NCI-H128 (cell line): ENCODE data around the gene KATNB1.

Source experiments
- DNase-seq: peaks from one replicate; lab custom pipeline; 2025; ENCODE audit not compliant: unreplicated experiment; lab: John Stamatoyannopoulos, UW

Gene KATNB1

DNA sequence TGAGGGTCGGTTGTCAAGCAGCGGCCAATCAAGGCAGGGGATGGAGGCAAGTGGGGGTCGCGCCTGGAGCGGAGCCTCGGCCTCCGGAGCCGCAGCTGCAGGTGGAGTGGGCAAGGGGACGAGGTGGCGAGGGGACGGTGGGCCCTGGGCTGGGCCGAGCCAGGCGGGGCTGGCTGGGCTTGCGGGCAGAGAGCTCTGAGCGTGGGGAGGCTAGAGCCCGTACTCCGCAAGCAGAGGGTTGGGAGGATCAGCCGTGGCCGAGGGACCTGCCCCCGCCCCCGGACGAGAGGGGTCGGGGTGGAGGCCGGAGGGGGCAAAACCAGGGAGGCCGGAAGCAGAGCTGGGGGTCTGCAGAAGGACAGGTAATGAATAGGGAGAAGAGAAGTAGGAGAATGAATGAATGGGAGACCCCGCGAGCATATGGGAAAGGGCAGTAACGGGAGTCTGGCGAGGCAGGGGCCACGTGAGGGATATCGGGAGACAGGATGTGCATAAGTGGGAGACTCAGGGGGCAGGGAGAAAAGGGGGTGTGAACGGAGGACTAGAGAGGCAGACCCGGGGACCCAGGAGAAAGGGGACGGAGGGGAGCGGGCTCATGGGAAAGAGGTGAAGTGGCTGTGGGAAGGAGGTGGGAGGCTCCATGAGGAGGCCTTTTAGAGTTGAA is at the start of gene KATNB1:
Gene KATNB1 (plus strand): TSS at position 16 of the 664 bp plus-strand sequence. CDS start 1,474 bp downstream, outside the sequence.
- no peak for DNase-seq

GRCh38 chr16:57686577-57686976 is 49.0 kb upstream of the KATNB1 start:
- DNase-seq, result no peak

GRCh38 chr16:57687363-57687929 is 48.1 kb upstream of the KATNB1 start:
- DNase-seq, result no peak

- DNase-seq, result no peak
These were observed 47.0 kb upstream of the KATNB1 start for GRCh38 chr16:57688487-57688986.

DNA sequence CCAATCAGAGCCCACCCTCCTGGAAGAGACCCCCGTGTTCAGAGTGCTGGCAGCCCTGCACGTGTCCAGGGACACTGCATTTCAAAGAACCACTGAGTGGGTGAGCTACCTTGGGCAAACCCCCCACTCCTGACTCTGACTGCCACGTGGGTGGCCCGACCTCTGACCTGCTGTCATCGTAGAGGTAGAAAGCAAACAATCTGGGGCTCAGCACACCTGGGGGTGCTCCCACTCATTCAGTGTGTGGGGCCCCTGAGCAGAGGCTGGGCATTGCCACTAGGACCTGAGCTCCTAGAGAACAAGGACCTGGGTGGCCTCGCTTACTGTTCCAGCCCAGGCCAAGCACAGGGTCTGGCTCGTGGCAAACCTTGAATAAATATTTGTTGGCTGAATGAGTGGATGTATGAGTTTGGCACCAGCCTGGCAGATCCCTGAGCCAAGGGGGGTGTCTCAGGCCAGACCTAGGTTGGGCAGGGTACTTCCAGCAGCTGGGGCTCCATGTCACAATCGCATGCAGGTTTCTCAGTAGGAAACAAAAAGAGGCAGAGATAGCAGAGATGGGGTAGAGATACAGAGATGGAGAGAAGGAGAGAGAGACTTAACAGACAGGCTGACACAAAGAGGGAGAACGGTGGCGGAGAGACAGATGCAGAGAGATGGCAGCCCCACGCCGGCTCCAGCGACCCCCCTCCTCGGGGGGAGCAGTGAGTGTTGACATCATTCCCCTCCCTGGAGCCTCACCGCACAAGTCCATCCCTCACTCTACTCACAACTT is 46.4 kb upstream of the KATNB1 start:
- no peak for DNase-seq

- no peak for DNase-seq
These were observed 45.6 kb upstream of the KATNB1 start for GRCh38 chr16:57689762-57690558.

GRCh38 chr16:57690782-57691471 is 44.6 kb upstream of the KATNB1 start:
- DNase-seq, result no peak

- no peak for DNase-seq
These were observed 42.9 kb upstream of the KATNB1 start for GRCh38 chr16:57692636-57693035.

GRCh38 chr16:57693550-57693949 is 42.0 kb upstream of the KATNB1 start:
- no peak for DNase-seq

- DNase-seq, result no peak
These were observed 41.3 kb upstream of the KATNB1 start for GRCh38 chr16:57694231-57694724.

DNA sequence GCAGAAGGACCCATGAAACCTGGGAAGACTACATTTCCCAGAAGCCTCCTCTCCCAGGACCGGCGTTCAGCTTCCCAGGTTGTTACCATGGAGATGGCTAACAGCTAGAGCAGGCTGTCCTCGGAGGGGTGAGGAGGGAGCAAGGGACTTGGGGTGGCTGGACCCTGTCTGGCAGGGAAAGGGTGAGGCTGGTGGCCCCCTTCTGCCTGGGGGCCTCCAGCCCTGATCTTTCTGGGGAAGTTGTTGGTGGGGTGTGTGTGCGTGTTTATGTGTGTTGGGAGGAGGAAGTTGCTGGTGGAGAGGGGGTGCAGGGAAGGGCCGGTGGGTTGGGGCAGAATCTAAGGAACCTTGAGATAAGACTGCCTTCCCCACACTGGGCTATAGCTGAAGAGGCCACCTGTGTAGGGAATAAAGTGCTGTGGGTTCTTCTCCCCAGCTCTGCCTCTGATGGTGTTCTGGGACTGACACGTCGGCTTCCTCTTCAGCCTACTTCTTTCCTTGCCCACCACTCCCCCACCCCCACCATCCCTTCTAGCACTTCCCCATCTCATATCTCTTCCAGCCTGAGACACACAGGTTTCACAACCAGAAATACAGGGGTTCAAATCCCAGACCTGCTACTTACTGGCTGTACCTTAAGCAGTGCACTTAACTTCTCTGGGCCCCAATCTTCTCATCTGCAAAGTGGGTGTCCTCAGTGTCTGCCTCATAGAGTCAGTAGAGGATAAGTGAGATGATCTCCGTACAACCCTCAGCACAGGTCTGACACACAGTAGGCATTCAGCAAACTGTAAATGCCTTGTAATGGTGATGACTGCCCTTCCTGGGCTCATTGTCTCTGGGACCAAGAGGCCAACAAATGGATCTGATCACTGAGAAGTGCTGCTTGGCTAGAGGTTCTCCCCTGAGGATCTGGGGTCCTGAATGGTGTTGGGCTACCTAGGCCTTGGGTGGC is 40.6 kb upstream of the KATNB1 start, which contains the start of gene DRC7:
Gene DRC7 (plus strand): TSS at position 82 of the 955 bp plus-strand sequence. CDS start 3,144 bp downstream, outside the sequence.
- DNase-seq, result no peak

- no peak for DNase-seq
These were observed 39.9 kb upstream of the KATNB1 start for GRCh38 chr16:57695680-57696069.

- DNase-seq, result no peak
These were observed 39.3 kb upstream of the KATNB1 start for GRCh38 chr16:57696240-57696639.

DNA sequence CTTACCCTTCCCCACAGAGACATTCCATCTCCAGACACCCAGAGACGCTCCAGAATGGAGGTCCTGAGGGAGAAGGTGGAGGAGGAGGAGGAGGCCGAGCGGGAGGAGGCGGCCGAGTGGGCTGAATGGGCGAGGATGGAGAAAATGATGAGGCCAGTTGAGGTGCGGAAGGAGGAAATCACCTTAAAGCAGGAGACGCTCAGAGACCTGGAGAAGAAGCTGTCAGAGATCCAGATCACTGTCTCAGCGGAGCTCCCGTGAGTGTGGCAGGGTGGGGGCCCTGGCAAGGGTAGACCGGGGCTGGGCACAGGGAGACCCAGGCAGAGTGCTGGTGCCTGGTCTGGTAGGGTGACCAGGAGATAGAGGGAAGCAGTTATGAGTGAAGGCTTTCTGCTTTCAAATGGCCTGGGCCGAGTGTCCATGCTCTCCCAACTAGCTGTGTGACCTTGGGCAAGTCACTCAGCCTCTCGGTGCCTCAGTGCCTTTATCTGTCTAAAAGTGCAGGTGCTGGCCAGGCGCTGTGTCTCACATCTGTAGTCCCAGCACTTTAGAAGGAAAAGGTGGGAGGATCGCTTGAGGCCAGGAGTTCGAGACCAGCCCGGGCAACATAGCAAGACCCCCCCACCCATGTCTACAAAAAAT is 37.6 kb upstream of the KATNB1 start:
- no peak for DNase-seq

DNA sequence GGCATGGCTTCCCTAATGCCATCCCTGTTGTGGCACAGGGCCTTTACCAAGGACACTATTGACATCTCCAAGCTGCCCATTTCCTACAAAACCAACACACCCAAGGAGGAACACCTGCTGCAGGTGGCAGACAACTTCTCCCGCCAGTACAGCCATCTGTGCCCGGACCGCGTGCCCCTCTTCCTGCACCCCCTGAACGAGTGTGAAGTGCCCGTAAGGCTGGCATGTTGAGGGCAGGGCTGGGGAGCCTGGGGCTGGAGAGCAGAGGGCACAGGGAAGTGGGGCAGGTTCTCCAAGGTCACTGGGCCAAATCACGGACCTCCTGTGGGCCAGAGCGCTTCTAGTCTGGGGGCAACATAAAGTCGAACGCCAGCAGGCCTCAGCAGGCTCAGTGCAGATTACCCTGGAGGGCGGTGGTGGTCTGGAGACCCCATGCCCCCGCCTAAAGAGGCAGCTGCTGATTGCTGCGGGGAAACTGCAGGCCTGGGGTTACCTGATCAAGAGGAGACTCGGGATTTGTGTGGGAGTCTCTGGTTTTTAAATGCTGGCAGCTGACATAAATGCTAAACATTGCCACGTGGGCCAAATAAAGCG is 36.7 kb upstream of the KATNB1 start:
- no peak for DNase-seq

DNA sequence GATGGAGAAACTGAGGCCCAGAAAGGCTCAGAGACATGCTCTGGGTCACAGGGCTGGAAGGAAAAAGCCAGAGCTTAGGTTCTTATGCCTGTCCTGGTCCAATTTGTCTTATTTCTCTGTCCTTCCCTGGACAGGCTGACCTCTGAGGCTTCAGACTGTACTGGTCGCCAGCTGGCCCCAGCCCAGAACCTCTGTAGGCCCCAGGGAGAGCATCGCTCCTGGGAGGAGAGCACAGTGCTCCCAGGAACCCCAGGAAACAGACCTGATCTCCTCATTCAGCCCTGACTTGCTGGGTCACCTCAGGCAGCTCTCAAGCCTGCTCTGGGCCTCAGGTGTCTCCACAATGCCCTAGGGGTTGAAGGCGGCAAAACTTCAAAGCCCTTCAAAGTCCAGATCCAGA is 36.1 kb upstream of the KATNB1 start:
- DNase-seq, result no peak

GRCh38 chr16:57699899-57700298 is 35.7 kb upstream of the KATNB1 start:
- DNase-seq, result no peak
